Upper lobe of left lung (tissue), 6 donors: ENCODE results near the gene ACVR1B. TPM values are rescaled to one million over a fixed set of nuclear protein-coding genes. Genes with fewer than 3 reads are reported as not detected.
A peak's percentile ranks its signal among the peaks of the same experiment; 100 is the strongest.

ENCODE experiments used
- ATAC-seq, 2 donors: fragments of 200-7000 bp; cut with Tn5 transposase; one replicate each; pipeline ENCODE4 v1.9.1; 2022; ENCODE audit warnings: mild to moderate bottlenecking in 2 of 2, moderate library complexity in 2 of 2; ENCODE audit not compliant: low FRiP score in 2 of 2
- DNase-seq, 2 donors: peaks; one replicate each; pipeline ENCODE4 v3.0.0-alpha.2; 2019 to 2020
- H3K27ac ChIP-seq, 4 donors: fragments of 200-600 bp; sonication (generic); one replicate each; pipeline ENCODE4 v1.5.1; 2016 to 2019
- H3K27me3 ChIP-seq, 4 donors: fragments of 200-600 bp; sonication (generic); one replicate each; pipeline ENCODE4 v1.5.1; 2017 to 2019
- H3K36me3 ChIP-seq, 4 donors: fragments of 200-600 bp; sonication (generic); one replicate each; pipeline ENCODE4 v1.5.1; 2016 to 2019
- H3K4me1 ChIP-seq, 4 donors: fragments of 200-600 bp; sonication (generic); one replicate each; pipeline ENCODE4 v1.5.1; 2018 to 2019
- H3K4me3 ChIP-seq, 4 donors: fragments of 200-600 bp; sonication (generic); one replicate each; pipeline ENCODE4 v1.5.1; 2017 to 2019; ENCODE audit warnings: mild to moderate bottlenecking in 2 of 4, moderate library complexity in 1 of 4
- H3K9me3 ChIP-seq, 4 donors: fragments of 200-600 bp; sonication (generic); one replicate each; pipeline ENCODE4 v1.5.1; 2018 to 2019
- EP300 ChIP-seq, 4 donors: sonication (generic); formaldehyde crosslinking; IDR thresholded peaks; one replicate each; pipeline ENCODE4 v1.5.1; 2017; ENCODE audit warnings: antibody characterized with exemption in 4 of 4, control low read depth in 2 of 4
- POLR2A ChIP-seq, 4 donors: fragments of 450-650 bp; IDR thresholded peaks; one replicate each; pipeline ENCODE4 v1.5.1; 2016 to 2017; ENCODE audit warnings: antibody characterized with exemption in 4 of 4, mild to moderate bottlenecking in 2 of 4
- POLR2AphosphoS5 ChIP-seq, 2 donors: sonication (generic); formaldehyde crosslinking; IDR thresholded peaks; one replicate each; pipeline ENCODE4 v1.5.1; 2017; ENCODE audit warnings: antibody characterized with exemption in 2 of 2
- WGBS, 2 donors: methylation state at CpG; one replicate each; pipeline ENCODE4 v1.1.5; 2017 to 2018; 5-methylcytosine and 5-hydroxymethylcytosine counted together
- total RNA-seq, 6 donors: library from RNA; depleted of rRNA in 4 of 6; stranded (reverse); fragments of >200 nt in 4 of 6; gene quantifications; one replicate each; pipeline versions ENCODE4 v1.1.0 to v1.2.1, GENCODE V29; 2016 to 2021
- TF ChIP-seq, protein P1 (sequence below), 6 experiments: fragments of 450-650 bp in 4 of 6; fragments of 200-600 bp in 2 of 6; sonication (generic) in 2 of 6; IDR thresholded peaks; one replicate each; pipeline ENCODE4 v1.5.1; 2016 to 2019; ENCODE audit warnings: antibody characterized with exemption in 6 of 6
- donor health status: DM: no; HTN: no; CAD: no; lungs with moderate emphysema.
- donor health status: DM: no; HTN: yes; CAD: no; lungs with severe emphysema.

The ACVR1B gene
- total RNA-seq, 6 donors from 2014 or later: 13.0 to 44.9 (median 23.6) TPM

- H3K9me3 ChIP-seq: no peaks in the 10 kb centered on the region
- DNase-seq (peak in 1 of 2 donors; percentile 74), ATAC-seq (peak in 1 of 2 donors; percentile 86)
- peak overlapping the region; percentile 59 to 82 (median 76) for H3K27ac ChIP-seq
- WGBS, 2 donors: 31 to 39% methylated on average over 9 to 16 of the region's 16 CpGs
- peak overlapping the region in 2 of 4 donors; percentile 7 to 18 for H3K4me3 ChIP-seq
- TF ChIP-seq POLR2A (IDR thresholded peaks at IDR 0.05) (peak in 1 of 4 donors; percentile 30), EP300 (IDR thresholded peaks at IDR 0.05) (no peak), POLR2AphosphoS5 (IDR thresholded peaks at IDR 0.05) (peak; percentile 63 to 66)
- TF ChIP-seq, protein P1, sequence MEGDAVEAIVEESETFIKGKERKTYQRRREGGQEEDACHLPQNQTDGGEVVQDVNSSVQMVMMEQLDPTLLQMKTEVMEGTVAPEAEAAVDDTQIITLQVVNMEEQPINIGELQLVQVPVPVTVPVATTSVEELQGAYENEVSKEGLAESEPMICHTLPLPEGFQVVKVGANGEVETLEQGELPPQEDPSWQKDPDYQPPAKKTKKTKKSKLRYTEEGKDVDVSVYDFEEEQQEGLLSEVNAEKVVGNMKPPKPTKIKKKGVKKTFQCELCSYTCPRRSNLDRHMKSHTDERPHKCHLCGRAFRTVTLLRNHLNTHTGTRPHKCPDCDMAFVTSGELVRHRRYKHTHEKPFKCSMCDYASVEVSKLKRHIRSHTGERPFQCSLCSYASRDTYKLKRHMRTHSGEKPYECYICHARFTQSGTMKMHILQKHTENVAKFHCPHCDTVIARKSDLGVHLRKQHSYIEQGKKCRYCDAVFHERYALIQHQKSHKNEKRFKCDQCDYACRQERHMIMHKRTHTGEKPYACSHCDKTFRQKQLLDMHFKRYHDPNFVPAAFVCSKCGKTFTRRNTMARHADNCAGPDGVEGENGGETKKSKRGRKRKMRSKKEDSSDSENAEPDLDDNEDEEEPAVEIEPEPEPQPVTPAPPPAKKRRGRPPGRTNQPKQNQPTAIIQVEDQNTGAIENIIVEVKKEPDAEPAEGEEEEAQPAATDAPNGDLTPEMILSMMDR (IDR thresholded peaks at IDR 0.05): peak in 2 of 6 experiments; percentile 17 to 26
- peaks cover 0 to 28% (median 6%) of the 10 kb centered on the region in 4 donors for H3K36me3 ChIP-seq
- H3K27me3 ChIP-seq: no peaks in the 10 kb centered on the region
- peaks cover 45 to 59% (median 50%) of the 10 kb centered on the region in 4 donors for H3K4me1 ChIP-seq
Observed at GRCh38 chr12:51922762-51923505, 28.6 kb upstream of the ACVR1B start.

GRCh38 chr12:51923506-51924365, 27.8 kb upstream of the ACVR1B start:
- WGBS, 2 donors: 32 to 69% methylated on average over 8 to 28 of the region's 31 CpGs
- H3K4me3 ChIP-seq: peak overlapping the region in 2 of 4 donors; percentile 7 to 18
- peak; percentile 72 to 93 for DNase-seq
- H3K36me3 ChIP-seq: peaks cover 0 to 20% (median 6%) of the 10 kb centered on the region in 4 donors
- no peaks in the 10 kb centered on the region for H3K9me3 ChIP-seq
- no peak for TF ChIP-seq POLR2A (IDR thresholded peaks at IDR 0.05)
- peak; percentile 26 to 57 for TF ChIP-seq POLR2AphosphoS5 (IDR thresholded peaks at IDR 0.05)
- TF ChIP-seq, protein P1 (IDR thresholded peaks at IDR 0.05): peak; percentile 78 to 91 (median 88)
- peak in 1 of 4 donors; percentile 47 for TF ChIP-seq EP300 (IDR thresholded peaks at IDR 0.05)
- peak overlapping the region; percentile 59 to 82 (median 76) for H3K27ac ChIP-seq
- no peaks in the 10 kb centered on the region for H3K27me3 ChIP-seq
- peaks cover 42 to 55% (median 47%) of the 10 kb centered on the region in 4 donors for H3K4me1 ChIP-seq
- ATAC-seq: peak; percentile 71 to 89

DNA sequence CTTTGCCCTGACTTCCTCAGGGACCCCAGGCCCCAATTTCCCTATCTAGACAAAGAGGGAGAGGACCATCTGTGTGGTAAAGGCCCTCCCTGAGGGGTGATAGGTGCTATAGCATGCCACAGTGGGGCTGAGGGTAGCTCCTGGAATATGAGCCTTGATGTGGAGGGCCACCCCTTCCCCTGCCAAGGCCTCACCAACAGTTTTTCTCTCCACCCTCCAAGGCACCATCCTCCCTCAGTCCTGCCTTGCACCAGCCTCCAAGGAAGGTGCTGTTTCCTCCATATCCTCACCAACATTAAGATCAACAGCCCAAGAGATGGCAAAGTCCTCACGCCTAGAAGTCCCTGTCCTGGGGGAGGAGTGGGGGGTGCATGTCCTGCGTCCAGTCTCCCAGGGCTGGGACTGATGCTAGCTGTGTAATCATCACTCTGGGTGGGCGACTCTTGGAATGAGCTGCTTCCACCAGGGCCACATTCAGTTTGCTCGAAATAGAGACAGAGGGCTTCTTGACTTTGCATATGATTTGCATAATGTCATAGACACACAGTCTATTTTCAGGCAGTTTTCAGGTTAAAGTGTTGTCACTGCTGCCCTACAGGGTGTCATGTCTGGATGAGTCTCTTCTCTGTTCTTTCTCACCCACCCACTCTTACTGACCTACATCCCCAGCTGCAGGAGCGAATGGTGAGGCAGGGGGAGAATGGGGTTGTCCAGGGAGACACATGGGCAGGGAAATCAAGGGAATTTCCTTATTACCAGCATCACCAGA, 26.8 kb upstream of the ACVR1B start:
- no peak overlapping the region for H3K4me3 ChIP-seq
- H3K27ac ChIP-seq: peak overlapping the region; percentile 59 to 82 (median 76)
- DNase-seq: no peak
- peaks cover 42 to 55% (median 47%) of the 10 kb centered on the region in 4 donors for H3K4me1 ChIP-seq
- WGBS, 2 donors: 70 to 78% methylated on average over 5 of the region's 5 CpGs
- TF ChIP-seq POLR2AphosphoS5 (IDR thresholded peaks at IDR 0.05) (no peak), EP300 (IDR thresholded peaks at IDR 0.05) (no peak), POLR2A (IDR thresholded peaks at IDR 0.05) (no peak)
- TF ChIP-seq, protein P1 (IDR thresholded peaks at IDR 0.05): no peak
- ATAC-seq: no peak
- no peaks in the 10 kb centered on the region for H3K27me3 ChIP-seq
- H3K9me3 ChIP-seq: no peaks in the 10 kb centered on the region
- peaks cover 0 to 10% (median 6%) of the 10 kb centered on the region in 4 donors for H3K36me3 ChIP-seq

DNA sequence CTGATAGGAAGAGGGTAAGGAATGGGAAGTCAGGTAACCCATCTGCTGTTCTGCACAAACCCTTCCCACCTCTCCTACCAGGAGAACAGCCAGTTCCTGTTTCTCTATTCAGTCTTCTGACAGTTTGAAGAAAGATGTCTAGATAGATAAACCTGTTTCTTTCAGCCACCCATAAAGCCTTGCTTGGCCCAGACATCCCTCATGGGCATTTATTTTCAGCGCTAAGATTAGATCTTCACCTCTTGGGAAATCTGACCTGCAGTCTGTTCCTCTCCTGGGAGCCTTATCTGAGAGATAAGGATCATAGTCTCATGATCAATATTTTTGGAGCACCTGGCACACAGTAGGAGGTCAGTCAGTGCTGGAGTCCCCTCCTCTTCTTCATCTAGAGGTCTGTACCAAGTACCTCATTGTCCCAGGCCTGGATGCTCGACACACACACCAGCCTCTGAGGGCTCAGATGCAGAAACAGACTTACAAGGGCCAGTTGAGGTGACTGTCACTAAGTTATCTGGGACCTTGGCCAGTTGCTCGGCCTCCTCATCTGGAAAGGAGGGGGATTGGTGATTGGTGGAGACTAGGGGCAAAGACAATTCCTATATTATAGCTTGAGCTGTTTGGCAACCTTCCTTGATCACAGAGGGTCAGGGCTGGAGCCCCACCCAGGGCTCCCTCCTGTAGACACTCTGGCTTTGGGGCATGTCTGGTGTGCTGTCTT, 26.0 kb upstream of the ACVR1B start:
- DNase-seq (no peak), ATAC-seq (peak in 1 of 2 donors; percentile 34)

More for the DNA sequence above, 26.0 kb upstream of the ACVR1B start:
- TF ChIP-seq POLR2A (IDR thresholded peaks at IDR 0.05): peak in 1 of 4 donors; percentile 14
- TF ChIP-seq POLR2AphosphoS5 (IDR thresholded peaks at IDR 0.05): no peak
- TF ChIP-seq EP300 (IDR thresholded peaks at IDR 0.05): no peak
- Histone ChIP-seq H3K4me1 (peaks cover 42 to 54% (median 47%) of the 10 kb centered on the region in 4 donors), H3K36me3 (peaks cover 0 to 7% (median 3%) of the 10 kb centered on the region in 4 donors), H3K27me3 (no peaks in the 10 kb centered on the region), H3K9me3 (no peaks in the 10 kb centered on the region), H3K27ac (peak overlapping the region; percentile 59 to 82 (median 76)), H3K4me3 (no peak overlapping the region)
- WGBS, 2 donors: 57 to 70% methylated on average over 3 of the region's 3 CpGs
